Activated T-helper 1 cell treated with anti-CD3 and anti-CD28 coated beads, Interleukin-2, amount 50 U/mL, for 16 hours (primary cell): ENCODE data around the gene CST9.
"Not testable (repeated sequence)": the region's sequence is repeated elsewhere in the genome, so short reads cannot be mapped to it uniquely, and the experiment has no call there.

Experiments
- DNase-seq, 2 donors: peaks; one replicate each; pipeline ENCODE4 v3.0.0-alpha.2; 2020; ENCODE audit warnings: low read depth in 1 of 2, low spot score in 1 of 2

Gene CST9

GRCh38 chr20:23588434-23589403, 17.0 kb downstream of the CST9 start:
- no peak for DNase-seq

- no peak for DNase-seq
These were observed 18.1 kb downstream of the CST9 start for GRCh38 chr20:23587631-23588030.

GRCh38 chr20:23586735-23587525, 18.8 kb downstream of the CST9 start:
- DNase-seq = no peak

GRCh38 chr20:23585808-23586734, 19.6 kb downstream of the CST9 start:
- DNase-seq = no peak

- no peak for DNase-seq
These were observed 20.3 kb downstream of the CST9 start for GRCh38 chr20:23585449-23585807.

- DNase-seq = no peak
These were observed 21.1 kb downstream of the CST9 start for GRCh38 chr20:23584434-23585199.

GRCh38 chr20:23583526-23583925, 22.2 kb downstream of the CST9 start:
- DNase-seq = no peak

GRCh38 chr20:23582293-23582692, 23.4 kb downstream of the CST9 start:
- no peak for DNase-seq

- not testable (repeated sequence) for DNase-seq
These were observed 23.9 kb downstream of the CST9 start for GRCh38 chr20:23581833-23582232.

- DNase-seq = no peak
These were observed 30.7 kb downstream of the CST9 start for GRCh38 chr20:23574977-23575376.

GRCh38 chr20:23570178-23570760, 35.4 kb downstream of the CST9 start:
- no peak for DNase-seq

- no peak for DNase-seq
These were observed 36.1 kb downstream of the CST9 start for GRCh38 chr20:23569570-23569969.

GRCh38 chr20:23568971-23569330, 36.8 kb downstream of the CST9 start:
- DNase-seq = no peak

GRCh38 chr20:23568320-23568970, 37.3 kb downstream of the CST9 start, which contains the start of gene CST9L:
Gene CST9L (minus strand): TSS chr20:23568484. CDS start chr20:23568450, 34 bp downstream.
- DNase-seq = no peak

- DNase-seq = no peak
These were observed 39.4 kb downstream of the CST9 start for GRCh38 chr20:23566199-23566932.

GRCh38 chr20:23565503-23566045, 40.1 kb downstream of the CST9 start:
- DNase-seq = no peak

- DNase-seq = no peak
These were observed 40.8 kb downstream of the CST9 start for GRCh38 chr20:23564927-23565326.

GRCh38 chr20:23562721-23563342, 42.9 kb downstream of the CST9 start:
- no peak for DNase-seq
